ENCODE data around the gene RBM34.

DNA sequence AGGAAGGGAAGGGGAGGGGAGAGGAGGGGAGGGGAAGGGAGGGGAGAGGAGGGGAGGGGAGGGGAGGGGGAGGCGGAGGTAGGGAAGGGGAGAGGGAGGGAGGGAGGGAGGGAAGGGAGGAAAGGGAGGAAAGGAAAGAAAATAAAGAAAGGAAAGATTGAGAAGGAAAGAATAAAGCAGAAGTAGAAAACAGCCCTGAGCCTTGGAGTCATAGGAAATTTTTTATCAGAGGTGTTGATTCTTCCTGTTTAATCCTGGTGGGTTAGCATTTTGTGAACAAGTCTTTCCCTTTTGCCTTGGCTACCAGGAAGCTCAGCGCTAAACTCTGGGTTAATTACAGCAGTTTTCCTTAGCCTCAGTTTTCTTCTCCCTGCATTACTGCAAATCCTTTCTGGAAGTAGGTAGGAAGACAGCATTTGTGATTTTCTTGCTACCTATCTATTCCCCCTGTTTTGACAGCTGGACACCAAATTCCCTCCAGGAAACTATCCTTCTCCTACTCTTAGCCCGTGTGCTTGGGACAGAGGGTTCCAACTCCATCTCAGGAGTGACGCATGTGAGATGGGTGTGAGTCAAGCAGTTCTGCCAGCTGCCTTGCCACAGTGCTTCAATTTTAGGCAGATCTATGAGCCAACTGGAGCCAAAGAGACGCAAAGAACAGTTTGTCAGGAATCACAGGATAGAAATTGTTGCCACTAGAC, 59.3 kb downstream of the RBM34 start:
- TF ChIP-seq, protein P1, sequence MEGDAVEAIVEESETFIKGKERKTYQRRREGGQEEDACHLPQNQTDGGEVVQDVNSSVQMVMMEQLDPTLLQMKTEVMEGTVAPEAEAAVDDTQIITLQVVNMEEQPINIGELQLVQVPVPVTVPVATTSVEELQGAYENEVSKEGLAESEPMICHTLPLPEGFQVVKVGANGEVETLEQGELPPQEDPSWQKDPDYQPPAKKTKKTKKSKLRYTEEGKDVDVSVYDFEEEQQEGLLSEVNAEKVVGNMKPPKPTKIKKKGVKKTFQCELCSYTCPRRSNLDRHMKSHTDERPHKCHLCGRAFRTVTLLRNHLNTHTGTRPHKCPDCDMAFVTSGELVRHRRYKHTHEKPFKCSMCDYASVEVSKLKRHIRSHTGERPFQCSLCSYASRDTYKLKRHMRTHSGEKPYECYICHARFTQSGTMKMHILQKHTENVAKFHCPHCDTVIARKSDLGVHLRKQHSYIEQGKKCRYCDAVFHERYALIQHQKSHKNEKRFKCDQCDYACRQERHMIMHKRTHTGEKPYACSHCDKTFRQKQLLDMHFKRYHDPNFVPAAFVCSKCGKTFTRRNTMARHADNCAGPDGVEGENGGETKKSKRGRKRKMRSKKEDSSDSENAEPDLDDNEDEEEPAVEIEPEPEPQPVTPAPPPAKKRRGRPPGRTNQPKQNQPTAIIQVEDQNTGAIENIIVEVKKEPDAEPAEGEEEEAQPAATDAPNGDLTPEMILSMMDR (IDR thresholded peaks at IDR 0.05): no peak
- TF ChIP-seq POLR2AphosphoS5 (IDR thresholded peaks at IDR 0.05): no peak
- TF ChIP-seq EP300 (IDR thresholded peaks at IDR 0.05; ENCODE audit: low read depth): no peak

All from transverse colon (tissue), 4 donors.